ENCODE results near the gene FOXC2. TPM values are rescaled to one million over a fixed set of nuclear protein-coding genes. Genes with fewer than 3 reads are reported as not detected.

FOXC2 gene
- polyA plus RNA-seq, 1 donor (not counting 4 experiments of a cell fraction or from before 2014, with no cell fraction given): not detected

GRCh38 chr16:86533076-86533475 is 33.6 kb upstream of the FOXC2 start:
- no peak for FAIRE-seq
- no peak overlapping the region for H3K27ac ChIP-seq (ENCODE audit: control insufficient read depth, insufficient read depth, low read length)
- H3K36me3 ChIP-seq (ENCODE audit: control insufficient read depth in 2 of 2, extremely low read depth in 1 of 2, insufficient read depth in 2 of 2, low read length in 2 of 2): peaks cover 0 to 16% of the 10 kb centered on the region in 2 experiments

GRCh38 chr16:86533767-86534351 is 32.8 kb upstream of the FOXC2 start:
- no peak overlapping the region for H3K9ac ChIP-seq (ENCODE audit: control insufficient read depth, extremely low read depth, insufficient read depth, low read length)
- no peaks in the 10 kb centered on the region for H3K79me2 ChIP-seq (ENCODE audit: control insufficient read depth, insufficient read depth, low read length)
- no peaks in the 10 kb centered on the region for H3K4me1 ChIP-seq (ENCODE audit: control insufficient read depth, extremely low read depth, insufficient read depth, low read length)
- no peaks in the 10 kb centered on the region for H3K9me1 ChIP-seq (ENCODE audit: control insufficient read depth, extremely low read depth, insufficient read depth, low read length)
- TF ChIP-seq EZH2 (IDR thresholded peaks at IDR 0.05; ENCODE audit: low read length): no peak
- no peak for TF ChIP-seq CTCF (optimal IDR thresholded peaks at IDR 0.05 in 1 of 3, IDR thresholded peaks at IDR 0.05 in 1 of 3, conservative IDR thresholded peaks at IDR 0.05 in 1 of 3; ENCODE audit: extremely low read depth in 1 of 3, insufficient read depth in 2 of 3, low read length in 3 of 3)
- no peaks in the 10 kb centered on the region for H3K27me3 ChIP-seq (ENCODE audit: control insufficient read depth, extremely low read depth, insufficient read depth, low read length)
- peaks cover 7 to 16% of the 10 kb centered on the region in 2 experiments for H3K36me3 ChIP-seq (ENCODE audit: control insufficient read depth in 2 of 2, extremely low read depth in 1 of 2, insufficient read depth in 2 of 2, low read length in 2 of 2)
- H3K4me2 ChIP-seq (ENCODE audit: control insufficient read depth, extremely low read depth, insufficient read depth, low read depth, low read length): no peak overlapping the region
- no peak overlapping the region for H2AFZ ChIP-seq (ENCODE audit: control insufficient read depth, low read length)
- DNase-seq (ENCODE audit: low read depth, low spot score) (no peak), FAIRE-seq (no peak)
- no peaks in the 10 kb centered on the region for H3K9me3 ChIP-seq (ENCODE audit: control insufficient read depth, low read depth, low read length)
- no peak overlapping the region for H3K4me3 ChIP-seq (ENCODE audit: control insufficient read depth in 2 of 3, extremely low read depth in 1 of 3, insufficient read depth in 2 of 3, low read depth in 1 of 3, low read length in 3 of 3)
- dilution Hi-C loops (cut with MboI; ENCODE audit: extremely low pct_ligation_motif_present, low sequenced_read_pairs): no loop called here
- no peaks in the 10 kb centered on the region for H4K20me1 ChIP-seq (ENCODE audit: control insufficient read depth, extremely low read depth, insufficient read depth, low read length)
- H3K27ac ChIP-seq (ENCODE audit: control insufficient read depth, insufficient read depth, low read length): no peak overlapping the region

More at GRCh38 chr16:86533076-86533475, 33.6 kb upstream of the FOXC2 start:
- H3K79me2 ChIP-seq (ENCODE audit: control insufficient read depth, insufficient read depth, low read length): no peaks in the 10 kb centered on the region
- no peaks in the 10 kb centered on the region for H3K9me1 ChIP-seq (ENCODE audit: control insufficient read depth, extremely low read depth, insufficient read depth, low read length)
- no peak overlapping the region for H2AFZ ChIP-seq (ENCODE audit: control insufficient read depth, low read length)
- peaks cover 4% of the 10 kb centered on the region for H3K9me3 ChIP-seq (ENCODE audit: control insufficient read depth, low read depth, low read length)
- no peak overlapping the region for H3K4me2 ChIP-seq (ENCODE audit: control insufficient read depth, extremely low read depth, insufficient read depth, low read depth, low read length)
- H3K4me1 ChIP-seq (ENCODE audit: control insufficient read depth, extremely low read depth, insufficient read depth, low read length): no peaks in the 10 kb centered on the region
- no peak overlapping the region for H3K9ac ChIP-seq (ENCODE audit: control insufficient read depth, extremely low read depth, insufficient read depth, low read length)
- dilution Hi-C loops (cut with MboI; ENCODE audit: extremely low pct_ligation_motif_present, low sequenced_read_pairs): no loop called here
- no peaks in the 10 kb centered on the region for H4K20me1 ChIP-seq (ENCODE audit: control insufficient read depth, extremely low read depth, insufficient read depth, low read length)
- no peaks in the 10 kb centered on the region for H3K27me3 ChIP-seq (ENCODE audit: control insufficient read depth, extremely low read depth, insufficient read depth, low read length)
- H3K4me3 ChIP-seq (ENCODE audit: control insufficient read depth in 2 of 3, extremely low read depth in 1 of 3, insufficient read depth in 2 of 3, low read depth in 1 of 3, low read length in 3 of 3): no peak overlapping the region
- no peak for DNase-seq (ENCODE audit: low read depth, low spot score)
- no peak for TF ChIP-seq CTCF (optimal IDR thresholded peaks at IDR 0.05 in 1 of 3, IDR thresholded peaks at IDR 0.05 in 1 of 3, conservative IDR thresholded peaks at IDR 0.05 in 1 of 3; ENCODE audit: extremely low read depth in 1 of 3, insufficient read depth in 2 of 3, low read length in 3 of 3)
- TF ChIP-seq EZH2 (IDR thresholded peaks at IDR 0.05; ENCODE audit: low read length): no peak
